Brain microvascular endothelial cell (primary cell): ENCODE measurements around the gene NKX1-2.

Source experiments
- DNase-seq: peaks from one replicate; pipeline ENCODE4 v3.0.0-alpha.2; 2020
- H3K27ac ChIP-seq: fragments of 250-450 bp; sonication (Bioruptor Pico); 2 replicates; pipeline ENCODE4 v1.5.1; 2020; ENCODE audit warnings: mild to moderate bottlenecking, moderate library complexity
- H3K27me3 ChIP-seq: fragments of 250-450 bp; sonication (Bioruptor Pico); replicated peaks from 2 replicates; pipeline ENCODE4 v1.5.1; 2020; ENCODE audit warnings: mild to moderate bottlenecking
- H3K36me3 ChIP-seq: fragments of 250-450 bp; sonication (Bioruptor Pico); replicated peaks from 2 replicates; pipeline ENCODE4 v1.5.1; 2020; ENCODE audit warnings: mild to moderate bottlenecking
- H3K4me3 ChIP-seq: 2 replicates; pipeline ENCODE4 v1.5.1; 2011; ENCODE audit warnings: low read depth, mild to moderate bottlenecking, control low read depth, low read length, moderate library complexity
- in situ Hi-C: cut with HindIII; loops from 2 replicates; pipeline ENCODE4 v1.10.0; 2017; ENCODE audit warnings: low sequenced_read_pairs, low pct_ligation_motif_present
- TF ChIP-seq, protein P1 (sequence below): IDR thresholded peaks from 2 replicates; pipeline ENCODE4 v1.5.1; 2011; ENCODE audit warnings: low read depth, mild to moderate bottlenecking, moderate library complexity, low read length, control low read depth, inconsistent platforms; ENCODE audit errors: missing control alignments

Gene NKX1-2

DNA sequence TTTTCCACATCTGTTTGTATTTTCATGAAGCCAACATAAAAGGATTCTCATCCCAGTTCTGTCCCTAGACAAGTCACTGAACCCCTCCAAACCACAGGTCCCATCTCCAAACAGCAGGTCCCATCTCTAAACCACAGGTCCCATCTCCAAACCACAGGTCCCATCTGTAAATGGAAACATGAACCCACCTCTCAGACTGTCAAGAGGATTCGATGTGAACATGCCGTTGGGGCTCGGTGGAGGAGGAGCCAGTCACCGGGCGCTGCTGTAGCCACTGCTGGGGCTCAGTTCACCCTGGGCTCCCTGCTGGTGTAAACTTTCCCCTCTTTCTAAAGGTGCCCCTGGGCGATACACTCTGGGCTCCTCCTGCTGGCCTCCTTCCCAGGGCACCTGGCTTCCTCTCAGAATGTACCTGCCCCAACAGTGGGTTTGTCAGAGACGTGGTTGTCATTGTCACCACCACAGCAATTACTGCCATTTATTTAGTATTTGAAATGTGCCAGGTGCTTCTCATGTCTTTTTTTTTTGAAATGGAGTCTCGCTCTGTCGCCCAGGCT lies 24.8 kb upstream of the NKX1-2 start:
- TF ChIP-seq, protein P1, sequence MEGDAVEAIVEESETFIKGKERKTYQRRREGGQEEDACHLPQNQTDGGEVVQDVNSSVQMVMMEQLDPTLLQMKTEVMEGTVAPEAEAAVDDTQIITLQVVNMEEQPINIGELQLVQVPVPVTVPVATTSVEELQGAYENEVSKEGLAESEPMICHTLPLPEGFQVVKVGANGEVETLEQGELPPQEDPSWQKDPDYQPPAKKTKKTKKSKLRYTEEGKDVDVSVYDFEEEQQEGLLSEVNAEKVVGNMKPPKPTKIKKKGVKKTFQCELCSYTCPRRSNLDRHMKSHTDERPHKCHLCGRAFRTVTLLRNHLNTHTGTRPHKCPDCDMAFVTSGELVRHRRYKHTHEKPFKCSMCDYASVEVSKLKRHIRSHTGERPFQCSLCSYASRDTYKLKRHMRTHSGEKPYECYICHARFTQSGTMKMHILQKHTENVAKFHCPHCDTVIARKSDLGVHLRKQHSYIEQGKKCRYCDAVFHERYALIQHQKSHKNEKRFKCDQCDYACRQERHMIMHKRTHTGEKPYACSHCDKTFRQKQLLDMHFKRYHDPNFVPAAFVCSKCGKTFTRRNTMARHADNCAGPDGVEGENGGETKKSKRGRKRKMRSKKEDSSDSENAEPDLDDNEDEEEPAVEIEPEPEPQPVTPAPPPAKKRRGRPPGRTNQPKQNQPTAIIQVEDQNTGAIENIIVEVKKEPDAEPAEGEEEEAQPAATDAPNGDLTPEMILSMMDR: no peak
- Histone ChIP-seq H3K27ac (no peak overlapping the region), H3K4me3 (no peak overlapping the region), H3K36me3 (no peaks in the 10 kb centered on the region), H3K27me3 (no peaks in the 10 kb centered on the region)
- DNase-seq: no peak
- in situ Hi-C loops: no loop called here

DNA sequence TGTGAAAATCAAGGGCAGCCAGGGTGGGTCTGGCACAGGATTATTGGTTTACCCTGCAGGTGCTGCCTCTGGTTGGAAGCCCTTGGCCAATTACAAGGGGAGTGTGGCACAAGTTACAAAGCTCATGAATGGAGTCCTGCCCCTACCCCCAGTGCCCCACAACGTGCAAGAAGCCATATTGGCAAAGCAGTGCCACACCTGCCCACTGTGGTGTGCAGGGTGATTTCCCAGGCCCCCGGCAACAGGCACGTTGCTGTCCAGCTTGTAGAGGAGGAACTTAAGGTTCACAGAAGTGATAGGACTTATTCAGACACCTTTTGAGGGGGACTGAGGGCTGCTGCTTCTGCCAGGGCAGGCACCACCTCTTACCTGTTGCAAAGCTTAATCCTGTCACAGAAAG lies 23.2 kb upstream of the NKX1-2 start:
- no peak for DNase-seq
- Histone ChIP-seq H3K4me3 (no peak overlapping the region), H3K27me3 (no peaks in the 10 kb centered on the region), H3K27ac (no peak overlapping the region), H3K36me3 (no peaks in the 10 kb centered on the region)
- TF ChIP-seq, protein P1: no peak
- in situ Hi-C loops: no loop called here

DNA sequence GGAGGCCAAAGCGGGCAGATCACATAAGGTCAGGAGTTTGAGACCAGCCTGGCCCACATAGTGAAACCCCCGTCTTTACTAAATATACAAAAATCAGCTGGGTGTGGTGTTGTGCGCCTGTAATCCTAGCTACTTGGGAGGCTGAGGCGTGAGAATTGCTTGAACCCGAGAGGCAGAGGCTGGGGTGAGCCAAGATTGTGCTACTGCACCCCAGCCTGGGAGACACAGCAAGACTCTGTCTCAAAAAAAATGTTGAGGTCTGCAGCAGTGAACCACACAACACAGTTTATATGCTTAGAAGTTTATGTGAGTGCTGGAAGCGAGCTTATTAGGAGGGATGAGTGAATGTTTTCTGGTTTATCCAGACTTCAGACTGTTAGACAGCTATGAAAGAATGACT lies 22.2 kb upstream of the NKX1-2 start:
- Histone ChIP-seq H3K27me3 (no peaks in the 10 kb centered on the region), H3K36me3 (no peaks in the 10 kb centered on the region), H3K4me3 (no peak overlapping the region), H3K27ac (no peak overlapping the region)
- in situ Hi-C loops: no loop called here
- TF ChIP-seq, protein P1: no peak
- DNase-seq: no peak

DNA sequence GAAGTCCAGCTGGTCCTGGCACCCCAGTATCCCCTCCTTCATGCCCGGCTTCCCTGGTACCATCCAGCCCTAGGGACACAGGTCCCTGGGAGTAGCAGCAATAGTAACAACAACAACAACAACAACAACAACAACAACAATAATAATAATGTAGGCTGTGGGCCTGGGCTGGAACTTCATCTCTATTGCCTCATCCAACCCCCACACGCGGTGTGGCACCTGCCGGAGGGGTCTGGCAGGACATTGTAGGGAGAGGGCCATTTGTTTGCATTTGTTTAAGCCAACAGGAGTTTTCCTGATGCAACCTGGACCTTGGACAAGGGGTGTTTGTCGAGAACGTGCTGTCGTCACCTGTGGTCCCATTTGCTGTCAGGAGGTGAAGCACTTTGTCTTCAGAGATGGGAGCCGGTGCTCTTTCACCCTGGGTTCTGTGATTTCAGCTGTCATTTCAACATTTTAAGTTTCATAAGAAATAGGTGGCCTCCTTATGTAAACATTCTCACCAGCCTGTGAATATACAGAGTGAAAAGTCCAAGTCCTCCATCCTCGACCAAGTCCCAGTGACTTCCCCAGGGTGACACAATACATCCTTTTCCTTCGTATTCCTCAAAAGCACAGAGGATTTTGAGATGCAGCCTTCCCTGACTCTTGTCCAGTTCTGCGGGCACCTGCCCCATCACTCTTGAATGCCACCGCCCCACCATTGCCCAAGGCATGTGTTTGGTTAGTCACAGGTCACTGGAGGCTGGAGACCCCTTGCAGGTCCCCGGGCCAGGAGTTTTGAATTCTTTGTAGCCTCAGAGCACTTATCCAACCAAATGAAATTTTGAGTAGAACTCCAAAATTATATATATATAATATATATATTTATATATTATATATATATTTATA lies 21.0 kb upstream of the NKX1-2 start:
- no peak for DNase-seq
- in situ Hi-C loops: no loop called here
- H3K27me3 ChIP-seq: no peaks in the 10 kb centered on the region
- H3K4me3 ChIP-seq: no peak overlapping the region
- no peaks in the 10 kb centered on the region for H3K36me3 ChIP-seq
- TF ChIP-seq, protein P1: no peak
- no peak overlapping the region for H3K27ac ChIP-seq

DNA sequence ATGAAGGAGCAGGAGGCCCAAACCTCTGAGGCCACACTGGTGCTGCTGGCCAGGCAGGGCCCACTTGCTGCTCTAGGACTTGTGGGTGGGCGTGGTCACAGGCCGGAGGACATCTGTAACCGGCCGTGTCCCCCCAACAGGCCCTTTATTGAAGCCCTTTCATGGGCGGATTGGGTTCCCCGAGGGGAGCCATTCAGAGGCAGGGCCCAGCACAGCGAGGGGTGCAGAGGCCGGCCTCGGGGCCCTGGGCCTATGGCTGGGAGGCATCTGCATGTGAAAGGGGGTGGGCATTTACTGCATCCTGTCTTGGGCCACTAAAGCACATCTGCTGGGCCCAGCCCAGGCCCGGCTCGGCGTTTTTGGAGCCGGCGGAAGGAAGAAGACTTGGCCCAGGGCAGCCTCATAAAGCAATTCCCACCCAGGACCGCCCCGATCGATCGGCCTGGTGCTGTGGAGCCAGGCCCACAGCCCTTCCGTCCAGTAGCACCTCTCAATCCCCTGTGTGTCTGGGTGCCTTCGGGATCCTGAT lies 20.2 kb upstream of the NKX1-2 start:
- in situ Hi-C loops: no loop called here
- Histone ChIP-seq H3K36me3 (no peaks in the 10 kb centered on the region), H3K27me3 (no peaks in the 10 kb centered on the region), H3K27ac (no peak overlapping the region), H3K4me3 (no peak overlapping the region)
- TF ChIP-seq, protein P1: no peak
- DNase-seq: no peak

DNA sequence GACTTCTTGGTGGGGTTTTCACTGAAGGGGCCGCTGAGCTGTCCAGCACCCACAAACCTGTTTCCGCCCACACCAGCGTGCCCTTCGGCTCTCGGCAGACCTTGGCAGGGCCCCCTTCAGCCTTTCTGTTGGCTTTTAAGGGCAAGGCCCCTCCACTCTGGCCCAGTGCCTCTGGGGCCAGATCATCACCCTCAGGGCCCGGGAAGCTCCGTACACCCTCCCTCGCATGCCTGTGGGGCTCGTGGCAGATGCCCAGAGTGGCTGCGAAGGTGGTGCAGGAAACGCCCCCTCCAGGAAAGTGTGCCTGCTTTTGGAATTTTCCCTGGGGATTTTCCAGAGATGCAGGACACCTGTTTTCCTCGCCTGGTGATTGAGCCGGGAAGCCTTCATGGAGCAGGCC lies 18.8 kb upstream of the NKX1-2 start:
- H3K4me3 ChIP-seq: no peak overlapping the region
- no peaks in the 10 kb centered on the region for H3K36me3 ChIP-seq
- no peaks in the 10 kb centered on the region for H3K27me3 ChIP-seq
- DNase-seq: no peak
- in situ Hi-C loops: no loop called here
- H3K27ac ChIP-seq: no peak overlapping the region
- TF ChIP-seq, protein P1: no peak
